ENCODE measurements around the gene LZTS2.

GRCh38 chr10:101028446-101029337 is 29.1 kb downstream of the LZTS2 start:
- TF ChIP-seq CTCF (IDR thresholded peaks at IDR 0.05; ENCODE audit: borderline replicate concordance, extremely low read depth, low read length, poor library complexity, severe bottlenecking): no peak
- no peak for TF ChIP-seq EZH2 (IDR thresholded peaks at IDR 0.05; ENCODE audit: borderline replicate concordance, low read depth, low read length, severe bottlenecking)
